Tibial nerve (tissue), 3 donors: ENCODE data around the gene BRMS1.

Experiments
- POLR2A ChIP-seq, 2 donors: fragments of 450-650 bp; IDR thresholded peaks; one replicate each; pipeline ENCODE4 v1.6.1; 2017; ENCODE audit warnings: antibody characterized with exemption in 2 of 2, mild to moderate bottlenecking in 2 of 2, moderate library complexity in 2 of 2
- TF ChIP-seq, protein P1 (sequence below), 5 experiments: fragments of 200-600 bp in 3 of 5; fragments of 450-650 bp in 2 of 5; sonication (generic) in 3 of 5; IDR thresholded peaks; one replicate each; pipeline ENCODE4 v1.5.1; 2016 to 2019; ENCODE audit warnings: antibody characterized with exemption in 5 of 5, mild to moderate bottlenecking in 3 of 5, moderate library complexity in 2 of 5

GRCh38 chr11:66373265-66373664, 28.4 kb upstream of the BRMS1 start:
- TF ChIP-seq POLR2A (IDR thresholded peaks at IDR 0.05) = no peak
- TF ChIP-seq, protein P1, sequence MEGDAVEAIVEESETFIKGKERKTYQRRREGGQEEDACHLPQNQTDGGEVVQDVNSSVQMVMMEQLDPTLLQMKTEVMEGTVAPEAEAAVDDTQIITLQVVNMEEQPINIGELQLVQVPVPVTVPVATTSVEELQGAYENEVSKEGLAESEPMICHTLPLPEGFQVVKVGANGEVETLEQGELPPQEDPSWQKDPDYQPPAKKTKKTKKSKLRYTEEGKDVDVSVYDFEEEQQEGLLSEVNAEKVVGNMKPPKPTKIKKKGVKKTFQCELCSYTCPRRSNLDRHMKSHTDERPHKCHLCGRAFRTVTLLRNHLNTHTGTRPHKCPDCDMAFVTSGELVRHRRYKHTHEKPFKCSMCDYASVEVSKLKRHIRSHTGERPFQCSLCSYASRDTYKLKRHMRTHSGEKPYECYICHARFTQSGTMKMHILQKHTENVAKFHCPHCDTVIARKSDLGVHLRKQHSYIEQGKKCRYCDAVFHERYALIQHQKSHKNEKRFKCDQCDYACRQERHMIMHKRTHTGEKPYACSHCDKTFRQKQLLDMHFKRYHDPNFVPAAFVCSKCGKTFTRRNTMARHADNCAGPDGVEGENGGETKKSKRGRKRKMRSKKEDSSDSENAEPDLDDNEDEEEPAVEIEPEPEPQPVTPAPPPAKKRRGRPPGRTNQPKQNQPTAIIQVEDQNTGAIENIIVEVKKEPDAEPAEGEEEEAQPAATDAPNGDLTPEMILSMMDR (IDR thresholded peaks at IDR 0.05) = no peak
